Astrocyte (in vitro differentiated cells and primary cell): ENCODE data around the gene DGKB. TPM values are rescaled to one million over a fixed set of nuclear protein-coding genes. Genes with fewer than 3 reads are reported as not detected.

ENCODE experiments used
- DNase-seq: peaks from one replicate; pipeline ENCODE4 v3.0.0-alpha.2; 2010; ENCODE audit warnings: low read depth
- FAIRE-seq: peaks from 2 replicates; lab custom pipeline; 2011; peaks lifted over from hg19 to GRCh38; lab: Jason Lieb, UNC
- H2AFZ ChIP-seq: 2 replicates; pipeline ENCODE4 v1.6.0; 2012; ENCODE audit warnings: low read depth, low read length, inconsistent platforms
- H3K27ac ChIP-seq: 2 replicates; pipeline ENCODE4 v1.5.1; 2011; ENCODE audit warnings: low read depth, low read length, inconsistent platforms
- H3K27me3 ChIP-seq: 2 replicates; pipeline ENCODE4 v1.6.0; 2011; ENCODE audit warnings: low read length, inconsistent platforms; ENCODE audit not compliant: insufficient read depth
- H3K36me3 ChIP-seq: 2 replicates; pipeline ENCODE4 v1.5.1; 2011; ENCODE audit warnings: low read length, inconsistent platforms; ENCODE audit not compliant: insufficient read depth
- H3K4me1 ChIP-seq: 2 replicates; pipeline ENCODE4 v1.5.1; 2011; ENCODE audit warnings: low read length, inconsistent platforms; ENCODE audit not compliant: insufficient read depth
- H3K4me2 ChIP-seq: 2 replicates; pipeline ENCODE4 v1.6.0; 2012; ENCODE audit warnings: low read length, inconsistent platforms
- H3K4me3 ChIP-seq: 2 replicates; pipeline ENCODE4 v1.5.1; 2011; ENCODE audit warnings: low read depth, mild to moderate bottlenecking, low read length, inconsistent platforms; ENCODE audit not compliant: insufficient read depth
- H3K79me2 ChIP-seq: 2 replicates; pipeline ENCODE4 v1.6.0; 2012; ENCODE audit warnings: mild to moderate bottlenecking, low read length, inconsistent platforms; ENCODE audit not compliant: insufficient read depth
- H3K9ac ChIP-seq: 2 replicates; pipeline ENCODE4 v1.6.0; 2012; ENCODE audit warnings: mild to moderate bottlenecking, low read length, inconsistent platforms
- H3K9me3 ChIP-seq: 2 replicates; pipeline ENCODE4 v1.5.1; 2012; ENCODE audit warnings: low read depth, mild to moderate bottlenecking, low read length, inconsistent platforms; ENCODE audit not compliant: insufficient read depth
- H4K20me1 ChIP-seq: 2 replicates; pipeline ENCODE4 v1.6.0; 2012; ENCODE audit warnings: low read length, inconsistent platforms; ENCODE audit not compliant: insufficient read depth
- H3K27ac Mint-ChIP-seq: one replicate; pipeline ENCODE4 v1.8.0; 2021; ENCODE audit warnings: mild to moderate bottlenecking, mixed read lengths; ENCODE audit not compliant: unreplicated experiment
- H3K27me3 Mint-ChIP-seq: one replicate; pipeline ENCODE4 v1.8.0; 2021; ENCODE audit warnings: low read depth, mixed read lengths; ENCODE audit not compliant: unreplicated experiment
- H3K36me3 Mint-ChIP-seq: one replicate; pipeline ENCODE4 v1.8.0; 2021; ENCODE audit warnings: low read depth, mixed read lengths; ENCODE audit not compliant: unreplicated experiment
- H3K4me1 Mint-ChIP-seq: one replicate; pipeline ENCODE4 v1.8.0; 2021; ENCODE audit warnings: low read depth, mixed read lengths; ENCODE audit not compliant: unreplicated experiment
- H3K4me3 Mint-ChIP-seq: one replicate; pipeline ENCODE4 v1.8.0; 2021; ENCODE audit warnings: mild to moderate bottlenecking, moderate library complexity, mixed read lengths; ENCODE audit not compliant: unreplicated experiment
- H3K9me3 Mint-ChIP-seq: one replicate; pipeline ENCODE4 v1.8.0; 2021; ENCODE audit warnings: mild to moderate bottlenecking, mixed read lengths; ENCODE audit not compliant: unreplicated experiment
- EZH2 ChIP-seq: IDR thresholded peaks from 2 replicates; pipeline ENCODE4 v1.6.1; 2012; ENCODE audit warnings: mild to moderate bottlenecking, low read length, inconsistent platforms; ENCODE audit not compliant: insufficient read depth
- total RNA-seq: library from RNA; stranded (reverse); gene quantifications from 2 replicates; pipeline ENCODE4 v1.2.1, GENCODE V29; 2021
- TF ChIP-seq, protein P1 (sequence below): IDR thresholded peaks from 2 replicates; pipeline ENCODE4 v1.5.1; 2011; ENCODE audit warnings: low read depth, mild to moderate bottlenecking, inconsistent platforms, low read length, moderate library complexity; ENCODE audit not compliant: insufficient read depth

Gene DGKB
- total RNA-seq, 1 donor from 2014 or later, result 0.39 TPM

- DNase-seq, result no peak
- no peaks in the 10 kb centered on the region for H3K27me3 ChIP-seq
These were observed 627.2 kb downstream of the DGKB start for GRCh38 chr7:14275356-14275755.

DNA sequence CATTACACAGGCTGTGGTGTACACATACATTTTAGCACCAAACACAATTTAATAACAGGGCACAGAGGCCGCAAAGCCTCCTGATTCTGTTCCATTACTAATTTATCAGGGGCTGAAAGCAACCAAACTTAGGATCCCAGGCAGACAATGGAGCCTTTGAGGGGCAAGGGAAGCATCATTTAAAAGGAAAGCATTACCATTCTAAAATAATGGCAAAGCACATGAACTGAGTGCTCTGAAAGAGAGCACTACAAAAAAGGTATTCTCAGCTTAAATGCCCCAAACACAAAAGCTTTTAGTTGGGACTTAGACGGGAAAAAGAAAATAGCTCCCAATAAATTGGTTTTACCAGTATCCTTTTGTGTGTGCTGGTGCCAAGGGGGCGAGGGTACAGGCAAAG is 631.1 kb downstream of the DGKB start:
- Mint-ChIP-seq H3K4me1 (peaks cover 4% of the 10 kb centered on the region), H3K36me3 (no peaks in the 10 kb centered on the region), H3K4me3 (no peak overlapping the region), H3K27me3 (no peaks in the 10 kb centered on the region), H3K9me3 (no peaks in the 10 kb centered on the region), H3K27ac (no peak overlapping the region)
- H3K4me2 ChIP-seq, result no peak overlapping the region
- no peak overlapping the region for H2AFZ ChIP-seq
- DNase-seq, result no peak
- TF ChIP-seq, protein P1, sequence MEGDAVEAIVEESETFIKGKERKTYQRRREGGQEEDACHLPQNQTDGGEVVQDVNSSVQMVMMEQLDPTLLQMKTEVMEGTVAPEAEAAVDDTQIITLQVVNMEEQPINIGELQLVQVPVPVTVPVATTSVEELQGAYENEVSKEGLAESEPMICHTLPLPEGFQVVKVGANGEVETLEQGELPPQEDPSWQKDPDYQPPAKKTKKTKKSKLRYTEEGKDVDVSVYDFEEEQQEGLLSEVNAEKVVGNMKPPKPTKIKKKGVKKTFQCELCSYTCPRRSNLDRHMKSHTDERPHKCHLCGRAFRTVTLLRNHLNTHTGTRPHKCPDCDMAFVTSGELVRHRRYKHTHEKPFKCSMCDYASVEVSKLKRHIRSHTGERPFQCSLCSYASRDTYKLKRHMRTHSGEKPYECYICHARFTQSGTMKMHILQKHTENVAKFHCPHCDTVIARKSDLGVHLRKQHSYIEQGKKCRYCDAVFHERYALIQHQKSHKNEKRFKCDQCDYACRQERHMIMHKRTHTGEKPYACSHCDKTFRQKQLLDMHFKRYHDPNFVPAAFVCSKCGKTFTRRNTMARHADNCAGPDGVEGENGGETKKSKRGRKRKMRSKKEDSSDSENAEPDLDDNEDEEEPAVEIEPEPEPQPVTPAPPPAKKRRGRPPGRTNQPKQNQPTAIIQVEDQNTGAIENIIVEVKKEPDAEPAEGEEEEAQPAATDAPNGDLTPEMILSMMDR, result no peak
- TF ChIP-seq EZH2, result no peak
- H3K27ac ChIP-seq, result no peak overlapping the region
- no peaks in the 10 kb centered on the region for H4K20me1 ChIP-seq
- H3K9me3 ChIP-seq, result no peaks in the 10 kb centered on the region
- no peaks in the 10 kb centered on the region for H3K79me2 ChIP-seq
- H3K27me3 ChIP-seq, result no peaks in the 10 kb centered on the region
- H3K4me3 ChIP-seq, result no peak overlapping the region
- H3K36me3 ChIP-seq, result no peaks in the 10 kb centered on the region
- no peak overlapping the region for H3K9ac ChIP-seq
- no peak for FAIRE-seq
- H3K4me1 ChIP-seq, result no peaks in the 10 kb centered on the region

More at GRCh38 chr7:14275356-14275755, 627.2 kb downstream of the DGKB start:
- Histone ChIP-seq H4K20me1 (no peaks in the 10 kb centered on the region), H3K9ac (no peak overlapping the region), H3K27ac (no peak overlapping the region), H3K9me3 (no peaks in the 10 kb centered on the region), H3K4me2 (no peak overlapping the region), H2AFZ (no peak overlapping the region), H3K79me2 (no peaks in the 10 kb centered on the region), H3K36me3 (no peaks in the 10 kb centered on the region), H3K4me1 (no peaks in the 10 kb centered on the region), H3K4me3 (no peak overlapping the region)
- Mint-ChIP-seq H3K36me3 (no peaks in the 10 kb centered on the region), H3K9me3 (no peaks in the 10 kb centered on the region), H3K27ac (no peak overlapping the region), H3K27me3 (no peaks in the 10 kb centered on the region), H3K4me1 (peaks cover under 1% of the 10 kb centered on the region), H3K4me3 (no peak overlapping the region)
- no peak for FAIRE-seq
- no peak for TF ChIP-seq EZH2

GRCh38 chr7:14270099-14270498 is 632.5 kb downstream of the DGKB start:
- TF ChIP-seq, protein P1, result no peak
- no peak for TF ChIP-seq EZH2
- H3K79me2 ChIP-seq, result no peaks in the 10 kb centered on the region
- peaks cover 4% of the 10 kb centered on the region for H3K4me1 Mint-ChIP-seq
- FAIRE-seq (no peak), DNase-seq (no peak)
- H3K27ac Mint-ChIP-seq, result no peak overlapping the region
- H3K36me3 Mint-ChIP-seq, result no peaks in the 10 kb centered on the region
- no peaks in the 10 kb centered on the region for H3K36me3 ChIP-seq
- no peak overlapping the region for H3K4me3 ChIP-seq
- H3K27me3 Mint-ChIP-seq, result no peaks in the 10 kb centered on the region
- H3K9ac ChIP-seq, result no peak overlapping the region
- no peak overlapping the region for H3K27ac ChIP-seq
- H2AFZ ChIP-seq, result no peak overlapping the region
- no peak overlapping the region for H3K4me2 ChIP-seq
- no peaks in the 10 kb centered on the region for H3K9me3 ChIP-seq
- H3K4me3 Mint-ChIP-seq, result no peak overlapping the region
- H3K4me1 ChIP-seq, result no peaks in the 10 kb centered on the region
- no peaks in the 10 kb centered on the region for H4K20me1 ChIP-seq
- no peaks in the 10 kb centered on the region for H3K27me3 ChIP-seq
- H3K9me3 Mint-ChIP-seq, result no peaks in the 10 kb centered on the region
